ENCODE measurements around the gene RAP1A. TPM values are rescaled to one million over a fixed set of nuclear protein-coding genes. Genes with fewer than 3 reads are reported as not detected.

Gene RAP1A
- total and polyA plus RNA-seq, 2 experiments from 2014 or later: 37.6 to 40.0 TPM

DNA sequence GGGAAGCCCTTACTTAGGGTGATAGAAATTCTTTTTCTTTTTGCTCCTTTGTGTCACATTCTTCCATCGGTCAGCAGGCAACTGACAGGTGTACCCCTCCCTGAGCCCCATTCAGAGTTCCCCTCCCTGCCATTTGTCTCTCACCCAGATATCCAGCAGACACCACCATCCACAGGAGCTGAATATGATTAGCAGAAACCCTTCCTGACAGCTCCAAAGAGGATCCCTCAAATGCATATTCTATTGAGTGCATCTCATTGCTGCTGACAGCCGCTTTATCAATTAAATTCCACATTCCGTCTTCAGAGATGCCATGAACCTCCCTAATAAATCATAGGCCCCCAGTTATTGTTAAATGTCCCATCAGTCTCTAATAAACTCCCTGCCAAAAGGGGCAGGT is 130.0 kb downstream of the RAP1A start:
- no peak overlapping the region for H2AFZ ChIP-seq
- no peaks in the 10 kb centered on the region for H3K36me3 ChIP-seq (ENCODE audit: low read depth)
- H4K20me1 ChIP-seq (ENCODE audit: insufficient read depth): no peaks in the 10 kb centered on the region
- no peaks in the 10 kb centered on the region for H3K9me2 ChIP-seq (ENCODE audit: insufficient read depth)
- no peak overlapping the region for H3K4me3 ChIP-seq
- H3K9me3 ChIP-seq (ENCODE audit: low read depth): no peaks in the 10 kb centered on the region
- 80 to 83% methylated on average over 3 of the region's 3 CpGs for WGBS, 2 experiments (ENCODE audit: low coverage in 1 of 2, low lambda C conversion rate in 2 of 2, missing lambda C conversion rate in 2 of 2)
- H3K4me2 ChIP-seq (ENCODE audit: unreplicated experiment): no peak overlapping the region
- H3K79me2 ChIP-seq (ENCODE audit: insufficient read depth): no peaks in the 10 kb centered on the region
- H3K4me1 ChIP-seq (ENCODE audit: insufficient read depth): peaks cover 14% of the 10 kb centered on the region
- peaks cover 16% of the 10 kb centered on the region for H3F3A ChIP-seq (ENCODE audit: insufficient read depth)
- in situ Hi-C loops (cut with MboI): loop anchor here (10.0 to 25.0 kb wide), 2 partner anchors 275 to 537 kb away; partner anchors contain the start of genes C1orf162 and DENND2D
- H3K27me3 ChIP-seq (replicated peaks; ENCODE audit: insufficient read depth): no peaks in the 10 kb centered on the region
- no peak overlapping the region for H3K9ac ChIP-seq
- no peak for DNase-seq
- no peak for TF ChIP-seq EZH2phosphoT487 (IDR thresholded peaks at IDR 0.05; ENCODE audit: insufficient read depth, low read depth)
- no peak for TF ChIP-seq EZH2 (IDR thresholded peaks at IDR 0.05; ENCODE audit: insufficient read depth, poor library complexity, severe bottlenecking)
- no peak overlapping the region for H3K27ac ChIP-seq

- Histone ChIP-seq H3K4me3 (no peak overlapping the region), H3K27me3 (replicated peaks; ENCODE audit: insufficient read depth) (no peaks in the 10 kb centered on the region), H3F3A (ENCODE audit: insufficient read depth) (peaks cover 16% of the 10 kb centered on the region), H3K79me2 (ENCODE audit: insufficient read depth) (no peaks in the 10 kb centered on the region), H3K9ac (no peak overlapping the region), H3K9me3 (ENCODE audit: low read depth) (no peaks in the 10 kb centered on the region), H3K4me1 (ENCODE audit: insufficient read depth) (peaks cover 13% of the 10 kb centered on the region), H2AFZ (no peak overlapping the region), H3K9me2 (ENCODE audit: insufficient read depth) (no peaks in the 10 kb centered on the region), H3K4me2 (ENCODE audit: unreplicated experiment) (no peak overlapping the region), H4K20me1 (ENCODE audit: insufficient read depth) (no peaks in the 10 kb centered on the region), H3K36me3 (ENCODE audit: low read depth) (no peaks in the 10 kb centered on the region), H3K27ac (no peak overlapping the region)
- WGBS, 2 experiments (ENCODE audit: low coverage in 1 of 2, low lambda C conversion rate in 2 of 2, missing lambda C conversion rate in 2 of 2): 59 to 63% methylated on average over 2 of the region's 2 CpGs
- TF ChIP-seq EZH2 (IDR thresholded peaks at IDR 0.05; ENCODE audit: insufficient read depth, poor library complexity, severe bottlenecking): no peak
- no peak for TF ChIP-seq EZH2phosphoT487 (IDR thresholded peaks at IDR 0.05; ENCODE audit: insufficient read depth, low read depth)
- DNase-seq: no peak
- in situ Hi-C loops (cut with MboI): loop anchor here (10.0 to 25.0 kb wide), 2 partner anchors 276 to 539 kb away; partner anchors contain the start of genes C1orf162 and DENND2D
Measured at GRCh38 chr1:111750856-111751255, 131.3 kb downstream of the RAP1A start.

DNA sequence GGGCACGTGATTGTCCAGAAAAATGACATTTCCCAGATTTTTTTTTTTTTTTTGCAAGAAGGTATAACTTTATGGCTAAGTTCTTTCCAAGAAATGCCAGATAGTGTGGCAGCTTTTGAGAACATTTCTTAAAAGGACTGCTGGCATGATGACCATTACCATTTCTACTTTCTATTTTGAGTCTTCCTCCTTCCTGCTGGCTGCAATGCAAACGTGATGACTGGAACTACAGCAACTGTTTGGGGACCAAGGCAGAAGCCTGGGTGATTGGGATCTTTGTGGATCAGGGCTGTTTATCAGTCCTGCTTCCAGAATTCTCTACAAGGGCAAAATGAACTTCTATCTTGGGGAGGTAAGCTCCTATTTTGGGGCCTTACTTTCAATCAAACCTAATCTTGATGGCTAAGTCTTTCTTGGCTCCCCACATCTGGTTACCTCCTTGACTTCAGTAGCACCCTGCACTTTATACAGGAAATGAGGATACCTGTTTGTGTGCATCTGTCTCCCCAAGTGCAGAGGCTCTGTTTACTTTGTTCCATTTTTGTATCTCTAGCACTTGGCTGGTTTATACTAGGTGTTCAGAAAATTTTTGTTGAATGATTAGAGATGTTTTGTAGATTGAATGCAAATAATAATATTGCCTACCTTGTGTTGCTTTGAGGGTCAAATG is 132.5 kb downstream of the RAP1A start:
- no peaks in the 10 kb centered on the region for H3K36me3 ChIP-seq (ENCODE audit: low read depth)
- H3F3A ChIP-seq (ENCODE audit: insufficient read depth): peaks cover 7% of the 10 kb centered on the region
- H3K9ac ChIP-seq: no peak overlapping the region
- peaks cover 10% of the 10 kb centered on the region for H3K79me2 ChIP-seq (ENCODE audit: insufficient read depth)
- no peaks in the 10 kb centered on the region for H3K27me3 ChIP-seq (replicated peaks; ENCODE audit: insufficient read depth)
- DNase-seq: no peak
- H3K27ac ChIP-seq: no peak overlapping the region
- no peak overlapping the region for H3K4me2 ChIP-seq (ENCODE audit: unreplicated experiment)
- WGBS, 2 experiments (ENCODE audit: low coverage in 1 of 2, low lambda C conversion rate in 2 of 2, missing lambda C conversion rate in 2 of 2): 23 to 27% methylated on average over 2 of the region's 2 CpGs
- H3K4me3 ChIP-seq: no peak overlapping the region
- TF ChIP-seq EZH2phosphoT487 (IDR thresholded peaks at IDR 0.05; ENCODE audit: insufficient read depth, low read depth): no peak
- TF ChIP-seq EZH2 (IDR thresholded peaks at IDR 0.05; ENCODE audit: insufficient read depth, poor library complexity, severe bottlenecking): no peak
- no peaks in the 10 kb centered on the region for H3K9me3 ChIP-seq (ENCODE audit: low read depth)
- H2AFZ ChIP-seq: no peak overlapping the region
- H4K20me1 ChIP-seq (ENCODE audit: insufficient read depth): no peaks in the 10 kb centered on the region
- H3K4me1 ChIP-seq (ENCODE audit: insufficient read depth): peaks cover 6% of the 10 kb centered on the region
- H3K9me2 ChIP-seq (ENCODE audit: insufficient read depth): no peaks in the 10 kb centered on the region
- in situ Hi-C loops (cut with MboI): loop anchor here (10.0 to 25.0 kb wide), 2 partner anchors 277 to 540 kb away; partner anchors contain the start of genes C1orf162 and DENND2D

DNA sequence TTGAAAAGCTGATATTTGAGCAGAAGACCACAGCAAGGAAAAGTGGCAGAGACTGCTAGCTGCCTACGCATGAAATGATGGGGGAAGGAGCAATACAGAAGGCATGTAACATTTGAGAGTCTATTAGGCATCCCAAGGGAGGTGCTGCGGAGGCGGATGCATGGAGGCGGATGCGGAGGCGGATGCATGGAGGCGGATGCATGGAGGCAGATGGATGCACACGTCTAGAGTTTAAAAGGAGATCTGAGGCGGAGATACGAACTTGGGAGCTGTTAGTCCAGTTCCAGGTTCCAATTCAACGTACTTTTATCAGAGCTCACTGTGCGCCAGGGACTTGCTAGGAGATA is 135.4 kb downstream of the RAP1A start:
- Histone ChIP-seq H3K27me3 (replicated peaks; ENCODE audit: insufficient read depth) (no peaks in the 10 kb centered on the region), H4K20me1 (ENCODE audit: insufficient read depth) (no peaks in the 10 kb centered on the region), H3K9ac (peak overlapping the region; percentile 93), H3K9me2 (ENCODE audit: insufficient read depth) (no peaks in the 10 kb centered on the region), H3K4me2 (ENCODE audit: unreplicated experiment) (peak overlapping the region; percentile 95), H3K9me3 (ENCODE audit: low read depth) (no peaks in the 10 kb centered on the region), H3K27ac (peak overlapping the region; percentile 94), H3K4me1 (ENCODE audit: insufficient read depth) (peaks cover 6% of the 10 kb centered on the region; the same call in 1 of the 2 replicates), H3K36me3 (ENCODE audit: low read depth) (peaks cover 10% of the 10 kb centered on the region; the same call in 1 of the 2 replicates), H3F3A (ENCODE audit: insufficient read depth) (no peaks in the 10 kb centered on the region), H2AFZ (peak overlapping the region; percentile 98), H3K4me3 (peak overlapping the region; percentile 94), H3K79me2 (ENCODE audit: insufficient read depth) (peaks cover 35% of the 10 kb centered on the region)
- no peak for TF ChIP-seq EZH2phosphoT487 (IDR thresholded peaks at IDR 0.05; ENCODE audit: insufficient read depth, low read depth)
- 1 to 2% methylated on average over 12 of the region's 12 CpGs for WGBS, 2 experiments (ENCODE audit: low coverage in 1 of 2, low lambda C conversion rate in 2 of 2, missing lambda C conversion rate in 2 of 2)
- in situ Hi-C loops (cut with MboI): loop anchor here (10.0 to 25.0 kb wide), 2 partner anchors 280 to 543 kb away; partner anchors contain the start of genes C1orf162 and DENND2D
- DNase-seq: peak; percentile 73

Measured in GM23248 (cell line).